Ovary (tissue), 3 donors: Measurements from ENCODE around the gene KAT6B.

Experiments
- CTCF ChIP-seq, 3 donors: fragments of 450-650 bp in 2 of 3; fragments of 200-600 bp in 1 of 3; IDR thresholded peaks; one replicate each; pipeline versions ENCODE4 v1.5.1 to v1.8.0; 2016 to 2022; ENCODE audit warnings: antibody characterized with exemption in 3 of 3, mild to moderate bottlenecking in 1 of 3
- EP300 ChIP-seq: sonication (generic); formaldehyde crosslinking; IDR thresholded peaks from one replicate; pipeline ENCODE4 v1.6.1; 2017; ENCODE audit warnings: antibody characterized with exemption
- POLR2A ChIP-seq: fragments of 450-650 bp; IDR thresholded peaks from one replicate; pipeline ENCODE4 v1.6.1; 2017; ENCODE audit warnings: antibody characterized with exemption, mild to moderate bottlenecking, moderate library complexity
- donor health status: DM: no; HTN: no; CAD: no.

GRCh38 chr10:74957285-74957961 lies 131.0 kb downstream of the KAT6B start:
- TF ChIP-seq CTCF (IDR thresholded peaks at IDR 0.05) (no peak), POLR2A (no peak), EP300 (no peak)
